Breast epithelium (tissue), 4 donors: ENCODE results near the gene ADGRG1. TPM values are rescaled to one million over a fixed set of nuclear protein-coding genes. Genes with fewer than 3 reads are reported as not detected.

ENCODE experiments used
- DNase-seq, 2 donors: peaks; one replicate each; pipeline ENCODE4 v3.0.0-alpha.2; 2019; ENCODE audit warnings: low spot score in 2 of 2
- H3K27ac ChIP-seq, 2 donors: fragments of 200-600 bp; sonication (generic) in 1 of 2; one replicate each; pipeline ENCODE4 v1.5.1; 2016 to 2019; ENCODE audit warnings: mild to moderate bottlenecking in 1 of 2
- H3K27me3 ChIP-seq, 2 donors: fragments of 200-600 bp; sonication (generic) in 1 of 2; one replicate each; pipeline versions ENCODE4 v1.5.1 to v1.6.0; 2017 to 2019; ENCODE audit warnings: control low read depth in 1 of 2, mild to moderate bottlenecking in 1 of 2
- H3K36me3 ChIP-seq: fragments of 200-600 bp; one replicate; pipeline ENCODE4 v1.5.1; 2019
- H3K4me1 ChIP-seq, 2 donors: fragments of 200-600 bp; sonication (generic); one replicate each; pipeline ENCODE4 v1.5.1; 2016 to 2019; ENCODE audit warnings: control low read depth in 1 of 2
- H3K4me3 ChIP-seq, 3 donors: fragments of 200-600 bp; sonication (generic); 1 replicate in 2 of 3; 2 replicates in 1 of 3; pipeline ENCODE4 v1.5.1; 2016 to 2019; ENCODE audit warnings: mild to moderate bottlenecking in 3 of 3, moderate library complexity in 2 of 3
- H3K9me3 ChIP-seq, 2 donors: fragments of 200-600 bp; sonication (generic) in 1 of 2; one replicate each; pipeline ENCODE4 v1.5.1; 2016 to 2019; ENCODE audit warnings: control low read depth in 1 of 2
- CTCF ChIP-seq, 3 donors: fragments of 450-650 bp; IDR thresholded peaks; one replicate each; pipeline ENCODE4 v1.5.1; 2016 to 2017; ENCODE audit warnings: antibody characterized with exemption in 3 of 3, mild to moderate bottlenecking in 3 of 3, moderate library complexity in 3 of 3
- POLR2A ChIP-seq: fragments of 450-650 bp; IDR thresholded peaks from one replicate; pipeline ENCODE4 v1.6.1; 2016; ENCODE audit warnings: antibody characterized with exemption, mild to moderate bottlenecking, moderate library complexity
- POLR2AphosphoS5 ChIP-seq, 3 donors: sonication (generic); formaldehyde crosslinking; IDR thresholded peaks; one replicate each; pipeline ENCODE4 v1.6.1; 2017; ENCODE audit warnings: antibody characterized with exemption in 3 of 3
- intact Hi-C: fragments of 100-400 bp; cut with DNase I; formaldehyde crosslinking; loops from one replicate; pipeline ENCODE4 v1.15.1; 2023; ENCODE audit warnings: low total_unique reads
- total RNA-seq, 3 donors: library from RNA; depleted of rRNA; stranded (reverse); fragments of >200 nt; gene quantifications; one replicate each; pipeline ENCODE4 v1.1.0, GENCODE V29; 2016

The ADGRG1 gene
- total RNA-seq, 3 donors from 2014 or later: 9.4 to 54.1 (median 34.0) TPM

GRCh38 chr16:57617604-57618111, 10.8 kb upstream of the ADGRG1 start:
- peaks cover under 1 to 17% of the 10 kb centered on the region in 2 donors for H3K4me1 ChIP-seq
- TF ChIP-seq CTCF (IDR thresholded peaks at IDR 0.05) (no peak), POLR2A (no peak), POLR2AphosphoS5 (IDR thresholded peaks at IDR 0.05) (no peak)
- H3K36me3 ChIP-seq: no peaks in the 10 kb centered on the region
- H3K9me3 ChIP-seq: no peaks in the 10 kb centered on the region
- H3K27ac ChIP-seq: peak overlapping the region; percentile 92 to 94
- H3K27me3 ChIP-seq: no peaks in the 10 kb centered on the region
- intact Hi-C loops: no loop called here
- DNase-seq: peak in 1 of 2 donors; percentile 17
- no peak overlapping the region for H3K4me3 ChIP-seq

- H3K27me3 ChIP-seq: no peaks in the 10 kb centered on the region
- H3K27ac ChIP-seq: peak overlapping the region; percentile 92 to 94
- peak; percentile 81 to 90 for DNase-seq
- no peaks in the 10 kb centered on the region for H3K36me3 ChIP-seq
- no peak overlapping the region for H3K4me3 ChIP-seq
- no peaks in the 10 kb centered on the region for H3K9me3 ChIP-seq
- peaks cover 4 to 22% of the 10 kb centered on the region in 2 donors for H3K4me1 ChIP-seq
- intact Hi-C loops: no loop called here
- TF ChIP-seq CTCF (IDR thresholded peaks at IDR 0.05) (no peak), POLR2A (no peak), POLR2AphosphoS5 (IDR thresholded peaks at IDR 0.05) (peak in 1 of 3 donors; percentile 31)
These were observed 9.9 kb upstream of the ADGRG1 start for GRCh38 chr16:57618296-57619132.

DNA sequence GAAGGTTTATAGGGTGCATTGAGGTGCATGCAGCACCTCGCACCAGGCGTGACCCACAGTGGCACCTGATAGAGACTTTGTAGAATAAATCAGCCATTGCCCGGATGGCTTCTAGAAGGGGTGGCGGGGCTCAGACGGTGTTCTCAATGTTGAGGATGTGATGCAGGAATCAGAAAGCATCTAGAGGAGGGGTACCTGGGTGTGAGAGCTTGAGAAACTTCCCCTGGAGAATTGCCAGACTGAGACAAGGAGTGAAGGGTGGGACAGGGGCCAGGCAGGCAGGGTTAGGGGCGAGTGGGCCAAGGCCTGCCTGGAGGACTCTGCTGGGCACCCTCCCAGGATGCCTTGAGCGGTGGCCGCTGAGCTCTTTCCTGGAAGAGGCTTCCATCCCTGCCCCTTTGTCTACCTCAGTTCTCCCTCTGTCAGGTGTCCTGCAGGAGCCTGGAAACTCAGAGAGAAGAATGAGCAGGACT, 9.3 kb upstream of the ADGRG1 start:
- Histone ChIP-seq H3K27me3 (no peaks in the 10 kb centered on the region), H3K27ac (peak overlapping the region; percentile 92 to 94), H3K4me3 (peak overlapping the region in 2 of 3 donors; percentile 48 to 62), H3K9me3 (no peaks in the 10 kb centered on the region), H3K36me3 (no peaks in the 10 kb centered on the region), H3K4me1 (peaks cover 4 to 22% of the 10 kb centered on the region in 2 donors)
- intact Hi-C loops: no loop called here
- TF ChIP-seq CTCF (IDR thresholded peaks at IDR 0.05) (no peak), POLR2AphosphoS5 (IDR thresholded peaks at IDR 0.05) (no peak), POLR2A (no peak)
- no peak for DNase-seq

DNA sequence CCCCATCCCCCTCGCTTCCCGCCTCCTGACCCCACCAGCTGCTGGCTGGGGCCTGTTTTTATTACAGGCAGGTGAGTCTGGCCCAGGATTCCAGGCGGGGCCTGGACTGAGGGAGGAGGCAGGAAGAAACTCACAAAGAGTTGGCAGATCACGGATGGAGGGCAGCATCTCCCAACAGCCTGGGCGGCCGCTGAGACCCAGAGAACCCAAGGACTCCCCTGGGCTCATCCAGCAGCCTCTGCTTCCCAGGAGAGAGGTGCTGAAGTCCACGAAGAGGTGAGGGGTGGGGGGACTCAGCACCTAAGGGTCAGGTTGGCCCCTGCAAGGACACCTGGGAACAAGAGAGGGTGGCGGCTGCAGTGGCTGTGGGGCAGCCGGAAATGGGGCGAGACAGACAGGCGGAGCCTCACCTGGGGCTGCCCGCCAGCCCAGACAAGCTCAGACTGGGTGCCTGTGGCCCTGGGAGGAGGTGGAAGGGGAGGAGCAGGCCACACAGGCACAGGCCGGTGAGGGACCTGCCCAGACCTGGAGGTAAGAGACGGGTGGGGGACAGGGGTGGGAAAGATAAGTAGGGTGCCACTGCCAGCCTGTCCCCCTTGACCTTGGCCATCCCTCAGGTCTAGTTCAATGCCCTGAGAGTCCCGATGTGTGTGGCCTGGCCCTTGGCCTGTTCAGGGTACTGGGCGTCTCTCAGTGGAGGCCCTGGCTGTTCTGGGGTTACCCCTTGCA, 8.7 kb upstream of the ADGRG1 start:
- intact Hi-C loops: no loop called here
- Histone ChIP-seq H3K36me3 (no peaks in the 10 kb centered on the region), H3K27ac (peak overlapping the region; percentile 92 to 94), H3K27me3 (no peaks in the 10 kb centered on the region), H3K9me3 (no peaks in the 10 kb centered on the region), H3K4me1 (peaks cover 4 to 22% of the 10 kb centered on the region in 2 donors), H3K4me3 (peak overlapping the region in 2 of 3 donors; percentile 48 to 62)
- peak; percentile 80 to 88 for DNase-seq
- peak in 2 of 3 donors; percentile 10 to 49 for TF ChIP-seq POLR2AphosphoS5 (IDR thresholded peaks at IDR 0.05)
- no peak for TF ChIP-seq CTCF (IDR thresholded peaks at IDR 0.05)
- TF ChIP-seq POLR2A: peak; percentile 32
